Heart right ventricle (tissue), 16 donors: ENCODE data around the gene ZMYND12. TPM values are rescaled to one million over a fixed set of nuclear protein-coding genes. Genes with fewer than 3 reads are reported as not detected.

Experiments used
- ATAC-seq, 8 donors: fragments of 200-7000 bp; cut with Tn5 transposase; one replicate each; pipeline ENCODE4 v1.9.1; 2020; ENCODE audit warnings: mild to moderate bottlenecking in 8 of 8, moderate library complexity in 8 of 8, moderate number of reproducible peaks in 1 of 8
- DNase-seq, 2 donors: peaks; one replicate each; pipeline ENCODE4 v3.0.0-alpha.2; 2020
- H3K27ac ChIP-seq, 10 donors: fragments of 200-600 bp; sonication (generic) in 2 of 10; one replicate each; pipeline versions ENCODE4 v1.5.0 to v1.8.0; 2020 to 2022; ENCODE audit warnings: mild to moderate bottlenecking in 3 of 10
- H3K27me3 ChIP-seq, 7 donors: fragments of 200-600 bp; one replicate each; pipeline ENCODE4 v1.8.0; 2021 to 2022; ENCODE audit warnings: mild to moderate bottlenecking in 2 of 7
- H3K36me3 ChIP-seq, 9 donors: fragments of 200-600 bp; sonication (generic) in 1 of 9; one replicate each; pipeline versions ENCODE4 v1.5.0 to v1.8.0; 2020 to 2022; ENCODE audit warnings: mild to moderate bottlenecking in 2 of 9
- H3K4me1 ChIP-seq, 9 donors: fragments of 200-600 bp; sonication (generic) in 1 of 9; one replicate each; pipeline versions ENCODE4 v1.5.0 to v1.8.0; 2020 to 2022; ENCODE audit warnings: mild to moderate bottlenecking in 4 of 9
- H3K4me3 ChIP-seq, 10 donors: fragments of 200-600 bp; sonication (generic) in 2 of 10; one replicate each; pipeline versions ENCODE4 v1.5.0 to v1.8.0; 2020 to 2022; ENCODE audit warnings: mild to moderate bottlenecking in 7 of 10, moderate library complexity in 2 of 10
- H3K9me3 ChIP-seq, 11 donors: fragments of 200-600 bp in 10 of 11; sonication (generic) in 2 of 11; one replicate each; pipeline versions ENCODE4 v1.5.0 to v1.8.0; 2013 to 2022; ENCODE audit warnings: mild to moderate bottlenecking in 2 of 11, control low read depth in 1 of 11, moderate library complexity in 1 of 11
- CTCF ChIP-seq, 9 donors: fragments of 200-600 bp; sonication (generic) in 2 of 9; IDR thresholded peaks; one replicate each; pipeline versions ENCODE4 v1.5.0 to v1.8.0; 2021 to 2022; ENCODE audit warnings: antibody characterized with exemption in 9 of 9, mild to moderate bottlenecking in 5 of 9, moderate library complexity in 1 of 9
- WGBS, 2 donors: extraction: QIAGEN DNeasy Blood & Tissue Kit; methylation state at CpG; one replicate each; pipeline ENCODE4 v1.1.7; 2013; ENCODE audit warnings: inconsistent platforms in 1 of 2; 5-methylcytosine and 5-hydroxymethylcytosine counted together
- intact Hi-C, 10 donors: fragments of 100-400 bp; cut with DNase I; formaldehyde crosslinking; loops; one replicate each; pipeline versions ENCODE4 v1.11.1 to v1.14.2; 2022
- polyA plus RNA-seq, 2 donors: library from polyadenylated mRNA; stranded (reverse); fragments of 200-250 nt; gene quantifications; one replicate each; pipeline ENCODE4 v1.2.3, GENCODE V29; 2013
- total RNA-seq, 10 donors: library from RNA; stranded (reverse); fragmentation: NEBNext Ultra II Directional in 3 of 10; extraction: Animal tissue kit (Norgen Biotek cat#: 25700) in 3 of 10; gene quantifications; one replicate each; pipeline versions ENCODE4 v1.2.1 to v1.2.4, GENCODE V29; 2021 to 2023
- donor health status: Arrhythmogenic right ventricular cardiomyopathy.
- donor health status: ischemic (EF 13 %, LVEDD 7.1; RV severe dilation, severe dysfunction).
- donor health status: healthy with polysubstance abuse.
- donor health status: DM: no; HTN: yes; CAD: no.
- donor health status: DM: no; HTN: no; CAD: no.
- donor health status: ischemic (EF 25% LVEDD 6.9; RV normal size, moderate dysfunction).
- donor health status: ischemic (EF 25% LVEDD 5.7; RV mildly dilated, moderate dysfunction).
- donor health status: healthy.
- donor health status: DM: yes; HTN: yes; CAD: no.
- donor health status: Ischemic cardiomyopathy.
- donor health status: ischemic (EF 35%, LVEDD 5.7; RV mildly dilated, moderate dysfunction).
- donor health status: nonischemic (EF 11% LVEDD 7.7; RV severe dilation, severe dysfunction).
- donor health status: DM: yes; HTN: yes; CAD: no.
- donor health status: PGD.
- donor health status: ischemic (EF 29% LVEDD 5.4; RV normal size, mild dysfunction).
- donor health status: nonischemic (EF 23%, LVEDD 6.1; RV moderate dilation, normal function).

The ZMYND12 gene
- total and polyA plus RNA-seq, 12 donors, result 0.38 to 5.9 (median 2.2) TPM

DNA sequence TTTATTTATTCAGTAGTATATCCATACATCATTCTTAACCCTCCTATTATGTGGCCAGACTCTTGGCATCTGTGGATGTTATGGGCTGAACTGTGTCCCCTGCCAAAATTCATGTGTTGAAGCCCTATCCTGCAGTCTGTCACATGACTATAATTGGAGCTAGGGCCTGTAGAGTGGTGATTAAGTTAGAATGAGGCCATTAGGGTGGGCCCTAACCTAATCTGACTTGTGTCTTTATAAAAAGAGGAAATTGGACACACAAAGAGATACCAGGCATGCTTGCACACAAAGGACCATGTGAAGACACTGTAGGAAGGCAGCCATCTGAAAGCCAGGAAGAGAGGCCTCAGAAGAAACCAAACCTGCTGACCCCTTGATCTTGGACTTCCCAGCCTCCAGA, 6.6 kb downstream of the ZMYND12 start:
- TF ChIP-seq CTCF (IDR thresholded peaks at IDR 0.05), result no peak
- no peak for ATAC-seq
- intact Hi-C loops, result no loop called here

GRCh38 chr1:42442662-42443061, 13.2 kb downstream of the ZMYND12 start:
- WGBS, 2 donors, result 27 to 33% methylated on average over 2 of the region's 2 CpGs
- intact Hi-C loops, result no loop called here
- no peak for TF ChIP-seq CTCF (IDR thresholded peaks at IDR 0.05)

More for the DNA sequence above, 6.6 kb downstream of the ZMYND12 start:
- no peaks in the 10 kb centered on the region for H3K4me1 ChIP-seq
- no peak overlapping the region for H3K4me3 ChIP-seq
- no peaks in the 10 kb centered on the region for H3K27me3 ChIP-seq
- DNase-seq, result no peak
- no peaks in the 10 kb centered on the region for H3K36me3 ChIP-seq
- no peak overlapping the region for H3K27ac ChIP-seq
- no peaks in the 10 kb centered on the region for H3K9me3 ChIP-seq

GRCh38 chr1:42439940-42440339, 15.9 kb downstream of the ZMYND12 start:
- no peaks in the 10 kb centered on the region for H3K36me3 ChIP-seq
- no peaks in the 10 kb centered on the region for H3K27me3 ChIP-seq
- ATAC-seq, result no peak
- no peak for TF ChIP-seq CTCF (IDR thresholded peaks at IDR 0.05)
- H3K27ac ChIP-seq, result no peak overlapping the region
- no peak for DNase-seq
- 66 to 87% methylated on average over 2 of the region's 2 CpGs for WGBS, 2 donors
- intact Hi-C loops, result no loop called here
- peaks cover 0 to 5% (median 0%) of the 10 kb centered on the region in 9 donors for H3K4me1 ChIP-seq
- H3K9me3 ChIP-seq, result no peaks in the 10 kb centered on the region
- H3K4me3 ChIP-seq, result no peak overlapping the region

More at GRCh38 chr1:42442662-42443061, 13.2 kb downstream of the ZMYND12 start:
- Histone ChIP-seq H3K36me3 (no peaks in the 10 kb centered on the region), H3K9me3 (no peaks in the 10 kb centered on the region), H3K4me3 (no peak overlapping the region), H3K27ac (no peak overlapping the region), H3K4me1 (no peaks in the 10 kb centered on the region), H3K27me3 (no peaks in the 10 kb centered on the region)
- ATAC-seq, result no peak
- DNase-seq, result no peak

DNA sequence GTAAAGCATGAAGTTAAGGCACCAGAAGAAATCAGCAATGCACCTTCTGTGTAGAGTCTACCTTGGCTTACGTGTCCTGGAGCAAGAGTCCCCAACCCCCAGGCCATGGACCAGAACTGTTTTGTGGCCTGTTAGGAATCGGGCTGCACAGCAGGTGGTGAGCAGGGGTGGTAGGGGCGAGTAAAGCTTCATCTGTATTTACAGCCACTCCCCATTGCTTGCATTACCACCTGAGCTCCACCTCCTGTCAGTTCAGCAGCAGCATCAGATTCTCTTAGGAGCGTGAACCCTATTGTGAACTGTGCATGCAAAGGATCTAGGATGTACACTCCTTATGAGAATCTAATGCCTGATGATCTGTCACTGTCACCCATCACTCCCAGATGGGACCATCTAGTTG, 21.5 kb downstream of the ZMYND12 start:
- Histone ChIP-seq H3K36me3 (no peaks in the 10 kb centered on the region), H3K9me3 (no peaks in the 10 kb centered on the region), H3K27me3 (no peaks in the 10 kb centered on the region), H3K4me3 (no peak overlapping the region), H3K4me1 (peaks cover 0 to 14% (median 0%) of the 10 kb centered on the region in 9 donors), H3K27ac (no peak overlapping the region)
- no peak for ATAC-seq
- intact Hi-C loops, result no loop called here
- TF ChIP-seq CTCF (IDR thresholded peaks at IDR 0.05), result no peak
- DNase-seq, result no peak
- WGBS, 2 donors, result 94 to 96% methylated on average over 4 of the region's 4 CpGs
